AG04449 (cell line): ENCODE results near the gene SLC24A3.

Experiments used
- CTCF ChIA-PET: fragments of 350-600 bp; formaldehyde crosslinking; extraction: SDS; loops from one replicate; lab custom pipeline; 2021; ENCODE audit warnings: antibody characterized with exemption; lab: Yijun Ruan, JAX
- POLR2A ChIA-PET: fragments of 400-600, 350-600 bp; formaldehyde crosslinking; extraction: SDS; loops from one replicate; lab custom pipeline; 2020; ENCODE audit warnings: antibody characterized with exemption, inconsistent platforms; lab: Yijun Ruan, JAX
- DNase-seq: peaks from one replicate; pipeline ENCODE4 v3.0.0-alpha.2; 2010; ENCODE audit warnings: low read depth, low spot score
- H3K4me3 ChIP-seq: 2 replicates; pipeline ENCODE4 v1.5.1; 2011; ENCODE audit warnings: low read depth, mild to moderate bottlenecking, control low read depth, low read length
- CTCF ChIP-seq: IDR thresholded peaks from one replicate; pipeline ENCODE4 v1.5.1; 2011; ENCODE audit warnings: mild to moderate bottlenecking, moderate library complexity, low read length, control low read depth, inconsistent platforms; ENCODE audit not compliant: insufficient read depth; ENCODE audit errors: missing control alignments

Gene SLC24A3

GRCh38 chr20:19713822-19714578 lies 501.6 kb downstream of the SLC24A3 start:
- ChIA-PET CTCF (interaction anchor here (1.3 kb wide), 1 partner anchor 21 kb away, joined by 4 read pairs; no protein-coding TSS in a partner anchor), POLR2A (no interaction called here)
- TF ChIP-seq CTCF = no peak
- DNase-seq = no peak
- H3K4me3 ChIP-seq = no peak overlapping the region

GRCh38 chr20:19714579-19714840 lies 502.1 kb downstream of the SLC24A3 start:
- no peak overlapping the region for H3K4me3 ChIP-seq
- TF ChIP-seq CTCF = no peak
- POLR2A ChIA-PET = no interaction called here
- CTCF ChIA-PET = interaction anchor here (0.8 to 1.3 kb wide), 2 partner anchors 22 to 25 kb away, joined by 3 to 4 read pairs; no protein-coding TSS in a partner anchor
- no peak for DNase-seq

DNA sequence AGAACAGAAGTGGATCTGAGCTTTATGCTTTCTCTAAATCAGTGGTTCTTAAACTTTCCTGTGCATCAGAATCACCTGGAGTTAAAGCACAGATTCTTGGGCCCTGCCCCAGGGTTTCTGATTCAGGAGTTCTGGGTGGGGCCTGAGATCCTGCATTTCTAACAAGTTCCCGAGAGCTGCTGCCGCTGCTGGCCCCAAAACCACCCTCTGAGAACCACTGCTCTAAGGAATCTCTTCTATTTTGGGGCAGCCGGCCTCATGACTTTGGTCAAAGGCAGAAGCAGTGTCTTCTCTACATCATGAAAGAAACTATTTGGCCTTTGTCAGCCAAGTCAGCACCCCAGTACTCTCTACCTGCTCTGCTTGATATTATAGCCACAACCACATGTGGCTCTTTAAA lies 503.5 kb downstream of the SLC24A3 start:
- CTCF ChIA-PET = no interaction called here
- DNase-seq = no peak

GRCh38 chr20:19718880-19719279 lies 506.4 kb downstream of the SLC24A3 start:
- TF ChIP-seq CTCF = no peak
- ChIA-PET CTCF (no interaction called here), POLR2A (no interaction called here)
- DNase-seq = no peak
- no peak overlapping the region for H3K4me3 ChIP-seq

More for the DNA sequence above, 503.5 kb downstream of the SLC24A3 start:
- POLR2A ChIA-PET = no interaction called here
- no peak overlapping the region for H3K4me3 ChIP-seq
- no peak for TF ChIP-seq CTCF

DNA sequence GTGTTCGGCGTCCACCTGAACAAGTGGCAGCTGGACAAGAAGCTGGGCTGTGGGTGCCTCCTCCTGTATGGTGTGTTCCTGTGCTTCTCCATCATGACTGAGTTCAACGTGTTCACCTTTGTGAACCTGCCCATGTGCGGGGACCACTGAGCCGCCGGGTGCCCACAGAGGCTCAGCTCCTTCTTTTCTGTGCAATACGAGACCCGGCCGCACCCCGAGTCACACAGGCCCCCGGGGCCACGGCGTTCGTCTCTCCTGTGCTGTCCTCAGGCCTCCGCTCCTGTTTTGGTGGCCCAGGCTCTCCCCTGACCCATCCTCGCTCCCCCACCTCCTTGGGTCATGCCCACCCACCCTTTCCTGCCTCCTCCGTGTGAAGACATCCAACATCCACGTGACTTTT lies 508.5 kb downstream of the SLC24A3 start:
- no peak overlapping the region for H3K4me3 ChIP-seq
- no peak for DNase-seq
- no peak for TF ChIP-seq CTCF
- ChIA-PET POLR2A (no interaction called here), CTCF (no interaction called here)

DNA sequence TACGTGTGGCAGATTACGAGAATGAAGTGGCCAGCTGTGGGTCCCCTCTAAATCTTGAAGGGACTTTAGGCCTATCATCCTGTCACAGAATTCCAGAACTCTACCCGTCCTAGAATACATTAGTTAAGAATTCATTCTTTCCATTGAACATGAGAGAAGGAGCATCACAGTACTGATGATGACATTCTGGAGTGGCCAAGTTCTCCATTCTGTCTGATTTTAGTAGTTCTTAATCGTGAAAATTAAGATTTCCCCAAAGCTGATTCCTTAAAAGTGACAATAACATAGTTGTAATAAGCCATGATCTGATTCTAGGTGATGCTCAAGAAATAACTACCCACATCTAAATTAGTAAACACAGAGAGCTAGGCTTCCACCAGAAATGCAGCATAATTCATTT lies 510.6 kb downstream of the SLC24A3 start:
- DNase-seq = no peak
- POLR2A ChIA-PET = no interaction called here
- no peak overlapping the region for H3K4me3 ChIP-seq
- TF ChIP-seq CTCF = no peak
- CTCF ChIA-PET = interaction anchor here (1.4 kb wide), 1 partner anchor 28 kb away, joined by 4 read pairs; no protein-coding TSS in a partner anchor
